KMS-11 (cell line): ENCODE measurements around the gene UBE2E3.

ENCODE experiments used
- H2AFZ ChIP-seq: fragments of 200-600 bp; sonication (generic); 2 replicates; pipeline ENCODE4 v1.6.1; 2016; ENCODE audit warnings: antibody characterized with exemption, mixed run types, low read depth
- H3K27ac ChIP-seq: fragments of 200-600 bp; sonication (generic); 2 replicates; pipeline ENCODE4 v1.6.1; 2016; ENCODE audit warnings: mild to moderate bottlenecking, mixed run types
- H3K27me3 ChIP-seq: fragments of 200-600 bp; sonication (generic); 2 replicates; pipeline ENCODE4 v1.6.1; 2017; ENCODE audit warnings: mild to moderate bottlenecking, low read depth, mixed run types, moderate library complexity; ENCODE audit not compliant: insufficient read depth
- H3K36me3 ChIP-seq: fragments of 200-600 bp; sonication (generic); 2 replicates; pipeline ENCODE4 v1.6.1; 2017; ENCODE audit warnings: mild to moderate bottlenecking, mixed run types; ENCODE audit not compliant: insufficient read depth
- H3K4me1 ChIP-seq: fragments of 200-600 bp; sonication (generic); 2 replicates; pipeline ENCODE4 v1.6.1; 2016; ENCODE audit warnings: mild to moderate bottlenecking, low read depth, mixed run types; ENCODE audit not compliant: poor library complexity, severe bottlenecking
- H3K4me2 ChIP-seq: fragments of 200-600 bp; sonication (generic); 2 replicates; pipeline ENCODE4 v1.7.0; 2016; ENCODE audit warnings: mild to moderate bottlenecking, mixed run types
- H3K4me3 ChIP-seq: fragments of 200-600 bp; sonication (generic); IDR thresholded peaks from 2 replicates; pipeline ENCODE4 v1.6.1; 2017; ENCODE audit warnings: low read depth, low read length, mixed read lengths; ENCODE audit not compliant: insufficient read depth
- H3K79me2 ChIP-seq: fragments of 200-600 bp; sonication (generic); 2 replicates; pipeline ENCODE4 v1.6.1; 2016; ENCODE audit warnings: low read depth, mixed run types; ENCODE audit not compliant: insufficient read depth
- H3K9ac ChIP-seq: fragments of 200-600 bp; sonication (generic); 2 replicates; pipeline ENCODE4 v1.6.1; 2016; ENCODE audit warnings: mild to moderate bottlenecking, mixed run types
- H4K20me1 ChIP-seq: fragments of 200-600 bp; sonication (generic); 2 replicates; pipeline ENCODE4 v1.6.1; 2016; ENCODE audit warnings: mild to moderate bottlenecking, mixed run types; ENCODE audit not compliant: insufficient read depth
- TF ChIP-seq, protein P1 (sequence below): fragments of 200-600 bp; sonication (generic); conservative IDR thresholded peaks from 2 replicates; pipeline ENCODE4 v1.6.1; 2017; ENCODE audit warnings: low read depth, mild to moderate bottlenecking, antibody characterized with exemption, low read length, moderate library complexity, mixed read lengths

Gene UBE2E3

DNA sequence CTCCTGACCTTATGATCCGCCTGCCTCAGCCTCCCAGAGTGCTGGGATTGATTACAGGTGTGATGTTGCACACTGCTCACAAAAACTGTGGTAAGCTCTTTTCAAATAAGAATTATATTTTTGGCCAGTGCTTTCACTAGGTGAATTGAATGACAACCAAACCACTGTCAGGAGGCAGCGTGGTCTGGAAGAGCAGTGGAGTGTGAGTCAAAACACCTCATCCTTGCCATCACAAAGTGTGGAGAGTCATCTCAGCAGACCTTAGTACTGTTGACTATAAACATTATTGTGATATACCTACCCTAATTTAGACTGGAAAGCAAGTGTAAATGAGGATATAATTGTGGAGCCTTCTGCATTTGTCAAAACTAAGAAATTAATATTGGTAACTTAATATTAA is 61.3 kb downstream of the UBE2E3 start:
- Histone ChIP-seq H3K4me1 (peaks cover 46% of the 10 kb centered on the region), H4K20me1 (no peaks in the 10 kb centered on the region; the same call in 1 of the 2 replicates), H3K4me2 (no peak overlapping the region), H3K27me3 (no peaks in the 10 kb centered on the region), H3K4me3 (no peak overlapping the region), H3K9ac (no peak overlapping the region), H3K79me2 (peaks cover 48% of the 10 kb centered on the region; the same call in 1 of the 2 replicates), H2AFZ (no peak overlapping the region), H3K27ac (no peak overlapping the region), H3K36me3 (no peaks in the 10 kb centered on the region)
- TF ChIP-seq, protein P1, sequence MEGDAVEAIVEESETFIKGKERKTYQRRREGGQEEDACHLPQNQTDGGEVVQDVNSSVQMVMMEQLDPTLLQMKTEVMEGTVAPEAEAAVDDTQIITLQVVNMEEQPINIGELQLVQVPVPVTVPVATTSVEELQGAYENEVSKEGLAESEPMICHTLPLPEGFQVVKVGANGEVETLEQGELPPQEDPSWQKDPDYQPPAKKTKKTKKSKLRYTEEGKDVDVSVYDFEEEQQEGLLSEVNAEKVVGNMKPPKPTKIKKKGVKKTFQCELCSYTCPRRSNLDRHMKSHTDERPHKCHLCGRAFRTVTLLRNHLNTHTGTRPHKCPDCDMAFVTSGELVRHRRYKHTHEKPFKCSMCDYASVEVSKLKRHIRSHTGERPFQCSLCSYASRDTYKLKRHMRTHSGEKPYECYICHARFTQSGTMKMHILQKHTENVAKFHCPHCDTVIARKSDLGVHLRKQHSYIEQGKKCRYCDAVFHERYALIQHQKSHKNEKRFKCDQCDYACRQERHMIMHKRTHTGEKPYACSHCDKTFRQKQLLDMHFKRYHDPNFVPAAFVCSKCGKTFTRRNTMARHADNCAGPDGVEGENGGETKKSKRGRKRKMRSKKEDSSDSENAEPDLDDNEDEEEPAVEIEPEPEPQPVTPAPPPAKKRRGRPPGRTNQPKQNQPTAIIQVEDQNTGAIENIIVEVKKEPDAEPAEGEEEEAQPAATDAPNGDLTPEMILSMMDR: no peak

DNA sequence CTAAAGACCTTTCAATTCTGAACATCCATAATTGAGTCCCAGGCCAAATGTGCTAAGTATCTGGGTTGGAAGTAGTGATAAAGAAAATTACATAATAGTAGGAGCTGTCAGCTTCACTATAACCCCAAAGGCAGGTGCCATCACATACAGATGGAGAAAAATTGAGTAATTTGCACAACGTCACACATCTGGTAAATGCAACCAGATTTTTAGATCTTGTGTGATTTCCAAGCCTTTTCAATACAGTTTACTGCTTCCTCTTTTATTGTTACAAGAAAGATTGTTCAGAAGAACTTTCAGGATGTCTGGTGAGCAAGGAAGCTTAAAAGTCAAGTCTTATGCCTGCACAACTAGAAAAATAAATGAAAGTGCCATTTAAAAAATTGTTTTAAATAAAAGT is 62.3 kb downstream of the UBE2E3 start:
- peaks cover 35% of the 10 kb centered on the region for H3K4me1 ChIP-seq
- H3K27ac ChIP-seq: no peak overlapping the region
- TF ChIP-seq, protein P1: no peak
- no peak overlapping the region for H2AFZ ChIP-seq
- peaks cover 38% of the 10 kb centered on the region; the same call in 1 of the 2 replicates for H3K79me2 ChIP-seq
- H3K27me3 ChIP-seq: no peaks in the 10 kb centered on the region
- no peak overlapping the region for H3K9ac ChIP-seq
- no peak overlapping the region for H3K4me3 ChIP-seq
- no peaks in the 10 kb centered on the region for H3K36me3 ChIP-seq
- H4K20me1 ChIP-seq: no peaks in the 10 kb centered on the region; the same call in 1 of the 2 replicates
- no peak overlapping the region for H3K4me2 ChIP-seq

DNA sequence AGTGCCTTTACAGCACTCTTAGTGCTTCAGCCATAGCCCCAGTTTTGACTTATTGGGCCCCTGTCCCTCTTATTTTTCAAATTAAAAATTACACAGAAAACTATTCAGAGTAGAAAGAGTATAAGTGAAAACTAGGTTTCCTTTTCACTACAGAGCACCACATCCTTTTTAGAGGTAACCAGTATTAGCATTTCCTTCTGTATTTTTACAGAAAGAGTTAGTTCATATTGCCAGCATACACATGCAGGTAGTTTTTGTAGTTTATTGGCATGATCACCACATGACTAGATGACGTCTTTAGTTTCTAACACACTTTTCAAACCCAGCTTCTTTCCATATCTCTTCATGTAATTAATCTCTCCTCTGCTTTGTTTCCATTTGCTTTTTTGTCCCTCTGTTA is 66.4 kb downstream of the UBE2E3 start:
- H3K27ac ChIP-seq: no peak overlapping the region
- H2AFZ ChIP-seq: no peak overlapping the region
- H4K20me1 ChIP-seq: no peaks in the 10 kb centered on the region; the same call in 1 of the 2 replicates
- peaks cover 31% of the 10 kb centered on the region for H3K4me1 ChIP-seq
- no peaks in the 10 kb centered on the region for H3K27me3 ChIP-seq
- peaks cover 43% of the 10 kb centered on the region for H3K79me2 ChIP-seq
- no peak overlapping the region for H3K4me3 ChIP-seq
- TF ChIP-seq, protein P1: no peak
- no peak overlapping the region for H3K4me2 ChIP-seq
- H3K36me3 ChIP-seq: no peaks in the 10 kb centered on the region
- no peak overlapping the region for H3K9ac ChIP-seq

DNA sequence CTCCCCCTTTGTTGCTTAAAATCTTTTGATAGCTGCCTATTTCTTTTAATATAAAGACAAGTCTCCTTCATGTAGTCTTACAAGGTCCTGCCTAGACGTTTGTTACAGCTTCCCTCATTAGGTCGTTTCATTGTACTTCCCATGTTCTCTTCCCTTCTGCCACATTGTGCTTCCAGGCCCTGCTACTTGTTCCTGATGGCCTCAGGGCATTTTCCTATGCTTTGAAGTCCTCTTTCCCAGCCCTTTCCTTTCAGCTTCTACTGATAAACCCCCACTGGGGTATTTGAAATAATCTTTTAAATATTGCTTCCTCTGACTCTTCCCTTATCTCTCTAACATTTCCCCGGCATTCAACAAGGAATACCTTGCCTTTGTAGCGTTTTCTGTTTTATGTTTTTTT is 67.4 kb downstream of the UBE2E3 start:
- Histone ChIP-seq H3K27ac (no peak overlapping the region), H3K9ac (no peak overlapping the region), H3K79me2 (peaks cover 34% of the 10 kb centered on the region), H3K4me2 (no peak overlapping the region), H3K4me3 (no peak overlapping the region), H3K4me1 (peaks cover 41% of the 10 kb centered on the region), H3K36me3 (no peaks in the 10 kb centered on the region), H2AFZ (no peak overlapping the region), H3K27me3 (no peaks in the 10 kb centered on the region), H4K20me1 (no peaks in the 10 kb centered on the region; the same call in 1 of the 2 replicates)
- TF ChIP-seq, protein P1: no peak
